Tibial artery (tissue), 4 donors: Measurements from ENCODE around the gene SPTAN1.

Experiments used
- DNase-seq, 2 donors: peaks; one replicate each; pipeline ENCODE4 v3.0.0-alpha.2; 2019
- H3K27ac ChIP-seq, 2 donors: fragments of 200-600 bp; sonication (generic) in 1 of 2; 1 replicate in 1 of 2; 2 replicates in 1 of 2; pipeline ENCODE4 v1.5.1; 2018 to 2019; ENCODE audit warnings: mild to moderate bottlenecking in 1 of 2
- H3K27me3 ChIP-seq, 2 donors: fragments of 200-600 bp; sonication (generic) in 1 of 2; one replicate each; pipeline versions ENCODE4 v1.5.1 to v1.6.0; 2016 to 2019
- H3K36me3 ChIP-seq, 3 donors: fragments of 200-600 bp; sonication (generic) in 2 of 3; one replicate each; pipeline ENCODE4 v1.5.1; 2016 to 2019; ENCODE audit warnings: mild to moderate bottlenecking in 2 of 3
- H3K4me1 ChIP-seq, 4 donors: fragments of 200-600 bp; sonication (generic) in 2 of 4; 1 replicate in 3 of 4; 2 replicates in 1 of 4; pipeline ENCODE4 v1.5.1; 2016 to 2019
- H3K4me3 ChIP-seq, 2 donors: fragments of 200-600 bp; sonication (generic) in 1 of 2; 1 replicate in 1 of 2; 2 replicates in 1 of 2; pipeline ENCODE4 v1.5.1; 2018 to 2019; ENCODE audit warnings: mild to moderate bottlenecking in 2 of 2
- H3K9me3 ChIP-seq, 3 donors: fragments of 200-600 bp; sonication (generic) in 1 of 3; one replicate each; pipeline ENCODE4 v1.5.1; 2016 to 2019
- CTCF ChIP-seq, 2 experiments: fragments of 200-600 bp in 1 of 2; fragments of 450-650 bp in 1 of 2; IDR thresholded peaks; one replicate each; pipeline ENCODE4 v1.5.1; 2017 to 2019; ENCODE audit warnings: antibody characterized with exemption in 2 of 2, mild to moderate bottlenecking in 1 of 2, moderate library complexity in 1 of 2
- intact Hi-C: fragments of 100-400 bp; cut with DNase I; formaldehyde crosslinking; loops from one replicate; pipeline ENCODE4 v1.15.0; 2023; ENCODE audit warnings: low total_unique reads

SPTAN1 gene

GRCh38 chr9:128529191-128529590 is 23.2 kb upstream of the SPTAN1 start:
- H3K4me3 ChIP-seq = no peak overlapping the region
- peaks cover 80 to 100% (median 89%) of the 10 kb centered on the region in 3 donors for H3K36me3 ChIP-seq
- no peak for DNase-seq
- intact Hi-C loops = no loop called here
- no peak for TF ChIP-seq CTCF (IDR thresholded peaks at IDR 0.05)
- no peaks in the 10 kb centered on the region for H3K9me3 ChIP-seq
- no peaks in the 10 kb centered on the region for H3K4me1 ChIP-seq
- H3K27ac ChIP-seq = no peak overlapping the region
- H3K27me3 ChIP-seq = no peaks in the 10 kb centered on the region

GRCh38 chr9:128532581-128532980 is 19.8 kb upstream of the SPTAN1 start:
- TF ChIP-seq CTCF (IDR thresholded peaks at IDR 0.05) = no peak
- Histone ChIP-seq H3K27me3 (no peaks in the 10 kb centered on the region), H3K27ac (no peak overlapping the region), H3K36me3 (peaks cover 74 to 100% (median 76%) of the 10 kb centered on the region in 3 donors), H3K4me1 (no peaks in the 10 kb centered on the region), H3K9me3 (no peaks in the 10 kb centered on the region), H3K4me3 (no peak overlapping the region)
- no peak for DNase-seq
- intact Hi-C loops = no loop called here

GRCh38 chr9:128540634-128541360 is 11.6 kb upstream of the SPTAN1 start:
- no peaks in the 10 kb centered on the region for H3K27me3 ChIP-seq
- no peak for DNase-seq
- no peak overlapping the region for H3K27ac ChIP-seq
- H3K4me3 ChIP-seq = no peak overlapping the region
- peaks cover 67 to 82% (median 75%) of the 10 kb centered on the region in 3 donors for H3K36me3 ChIP-seq
- H3K9me3 ChIP-seq = no peaks in the 10 kb centered on the region
- no peaks in the 10 kb centered on the region for H3K4me1 ChIP-seq
- intact Hi-C loops = no loop called here
- TF ChIP-seq CTCF (IDR thresholded peaks at IDR 0.05) = no peak

- peaks cover 0 to 18% (median 13%) of the 10 kb centered on the region in 4 donors for H3K4me1 ChIP-seq
- no peak overlapping the region for H3K4me3 ChIP-seq
- H3K27ac ChIP-seq = no peak overlapping the region
- H3K9me3 ChIP-seq = no peaks in the 10 kb centered on the region
- H3K36me3 ChIP-seq = peaks cover 14 to 25% (median 20%) of the 10 kb centered on the region in 3 donors
- no peak for TF ChIP-seq CTCF (IDR thresholded peaks at IDR 0.05)
- intact Hi-C loops = no loop called here
- no peaks in the 10 kb centered on the region for H3K27me3 ChIP-seq
- no peak for DNase-seq
Measured at GRCh38 chr9:128546504-128546903, 5.9 kb upstream of the SPTAN1 start.

GRCh38 chr9:128548876-128549275 is 3.5 kb upstream of the SPTAN1 start:
- peaks cover 0 to 1% (median 0%) of the 10 kb centered on the region in 3 donors for H3K36me3 ChIP-seq
- no peaks in the 10 kb centered on the region for H3K27me3 ChIP-seq
- intact Hi-C loops = no loop called here
- H3K4me1 ChIP-seq = peaks cover 0 to 27% (median 18%) of the 10 kb centered on the region in 4 donors
- no peak overlapping the region for H3K4me3 ChIP-seq
- TF ChIP-seq CTCF (IDR thresholded peaks at IDR 0.05) = no peak
- H3K9me3 ChIP-seq = no peaks in the 10 kb centered on the region
- no peak overlapping the region for H3K27ac ChIP-seq
- no peak for DNase-seq
